Transverse colon (tissue), 4 donors: ENCODE data around the gene C5AR1. TPM values are rescaled to one million over a fixed set of nuclear protein-coding genes. Genes with fewer than 3 reads are reported as not detected.
"Not testable (repeated sequence)": the region's sequence is repeated elsewhere in the genome, so short reads cannot be mapped to it uniquely, and the experiment has no call there.

Experiments
- DNase-seq: peaks from one replicate; pipeline ENCODE4 v3.0.0-alpha.2; 2019
- H3K27ac ChIP-seq, 4 donors: fragments of 200-600 bp; sonication (generic); 2 replicates each; pipeline ENCODE4 v1.5.1; 2016 to 2018; ENCODE audit warnings: inconsistent platforms in 4 of 4
- H3K27me3 ChIP-seq: fragments of 200-600 bp; sonication (generic); 2 replicates; pipeline ENCODE4 v1.5.1; 2017; ENCODE audit warnings: inconsistent platforms
- H3K36me3 ChIP-seq, 4 donors: fragments of 200-600 bp; sonication (generic); 2 replicates each; pipeline ENCODE4 v1.5.1; 2017 to 2019; ENCODE audit warnings: inconsistent platforms in 4 of 4
- H3K4me1 ChIP-seq, 4 donors: fragments of 200-600 bp; sonication (generic); 2 replicates each; pipeline ENCODE4 v1.5.1; 2017 to 2020; ENCODE audit warnings: inconsistent platforms in 4 of 4
- H3K4me3 ChIP-seq, 4 donors: fragments of 200-600 bp; sonication (generic); 1 replicate in 1 of 4; 2 replicates in 3 of 4; pipeline versions ENCODE4 v1.5.1 to v1.6.1; 2017 to 2019; ENCODE audit warnings: inconsistent platforms in 4 of 4
- H3K9me3 ChIP-seq, 2 donors: fragments of 200-600 bp; sonication (generic); 2 replicates each; pipeline ENCODE4 v1.5.1; 2017 to 2019; ENCODE audit warnings: inconsistent platforms in 2 of 2
- CTCF ChIP-seq, 5 experiments: fragments of 200-600 bp in 3 of 5; fragments of 450-650 bp in 2 of 5; sonication (generic) in 3 of 5; IDR thresholded peaks; 1 replicate in 2 of 5; 2 replicates in 3 of 5; pipeline ENCODE4 v1.5.1; 2016 to 2017; ENCODE audit warnings: antibody characterized with exemption in 5 of 5, inconsistent platforms in 3 of 5, mild to moderate bottlenecking in 2 of 5, moderate library complexity in 1 of 5
- EP300 ChIP-seq: sonication (generic); formaldehyde crosslinking; IDR thresholded peaks from one replicate; pipeline ENCODE4 v1.6.1; 2017; ENCODE audit warnings: antibody characterized with exemption, low read depth
- POLR2A ChIP-seq: fragments of 450-650 bp; IDR thresholded peaks from one replicate; pipeline ENCODE4 v1.6.1; 2016; ENCODE audit warnings: antibody characterized with exemption, mild to moderate bottlenecking, moderate library complexity
- POLR2AphosphoS5 ChIP-seq, 3 donors: sonication (generic); formaldehyde crosslinking; IDR thresholded peaks; one replicate each; pipeline ENCODE4 v1.6.1; 2016; ENCODE audit warnings: antibody characterized with exemption in 3 of 3
- WGBS, 2 donors: methylation state at CpG; one replicate each; pipeline ENCODE4 v1.1.5; 2018; ENCODE audit warnings: low coverage in 1 of 2; 5-methylcytosine and 5-hydroxymethylcytosine counted together
- in situ Hi-C, 4 donors: fragments of 200-750 bp; cut with MboI; loops; one replicate each; pipeline versions ENCODE4 v1.15.0 to v1.15.1; 2017; ENCODE audit warnings: low sequenced_read_pairs in 3 of 4, low pct_ligation_motif_present in 1 of 4, low pct_unique_long_range_greater_than_20kb in 1 of 4
- intact Hi-C: fragments of 100-400 bp; cut with DNase I; formaldehyde crosslinking; loops from one replicate; pipeline ENCODE4 v1.15.1; 2023; ENCODE audit warnings: low total_unique reads
- total RNA-seq, 4 donors: library from RNA; depleted of rRNA; stranded (reverse); fragments of >200 nt; gene quantifications; one replicate each; pipeline ENCODE4 v1.1.0, GENCODE V29; 2016

The C5AR1 gene
- total RNA-seq, 4 donors from 2014 or later = 0.60 to 9.0 (median 5.3) TPM

GRCh38 chr19:47331931-47332547 is 22.4 kb downstream of the C5AR1 start, which contains the start of gene C5AR2:
Gene C5AR2, plus strand, starts transcription at chr19:47332175. Its CDS starts 8,625 bp downstream, at chr19:47340800.
- in situ Hi-C loops (no loop called here), intact Hi-C loops (no loop called here)
- Histone ChIP-seq H3K27me3 (no peaks in the 10 kb centered on the region), H3K4me3 (no peak within 1 kb of the TSS), H3K27ac (peak within 1 kb of the TSS; percentile 2 to 74 (median 30)), H3K9me3 (no peaks in the 10 kb centered on the region), H3K36me3 (no peaks in the 10 kb centered on the region), H3K4me1 (no peaks in the 10 kb centered on the region)
- DNase-seq = no peak
- peak; percentile 20 for TF ChIP-seq POLR2A
- no peak for TF ChIP-seq CTCF (IDR thresholded peaks at IDR 0.05)
- WGBS, 2 donors = 44 to 46% methylated on average over 8 to 18 of the region's 18 CpGs

- peak; percentile 43 for DNase-seq
- H3K27me3 ChIP-seq, in situ Hi-C loops, H3K4me1 ChIP-seq, intact Hi-C loops, H3K36me3 ChIP-seq, H3K9me3 ChIP-seq, H3K4me3 ChIP-seq, H3K27ac ChIP-seq: not testable (repeated sequence)
- 74% methylated on average over 18 of the region's 18 CpGs; no CpG with 5 or more reads in 1 of the 2 donors for WGBS, 2 donors
Measured at GRCh38 chr19:47336765-47337718, 27.4 kb downstream of the C5AR1 start.

GRCh38 chr19:47339196-47339880 is 29.7 kb downstream of the C5AR1 start:
- WGBS, 2 donors = 72% methylated on average over 5 to 10 of the region's 10 CpGs
- Histone ChIP-seq H3K27me3 (no peaks in the 10 kb centered on the region), H3K4me1 (no peaks in the 10 kb centered on the region), H3K9me3 (no peaks in the 10 kb centered on the region), H3K27ac (no peak overlapping the region), H3K36me3 (no peaks in the 10 kb centered on the region), H3K4me3 (no peak overlapping the region)
- in situ Hi-C loops = no loop called here
- DNase-seq = no peak
- TF ChIP-seq CTCF (IDR thresholded peaks at IDR 0.05) (no peak), POLR2AphosphoS5 (IDR thresholded peaks at IDR 0.05) (no peak), EP300 (no peak), POLR2A (no peak)
- intact Hi-C loops = no loop called here

- Histone ChIP-seq H3K27ac (no peak overlapping the region), H3K27me3 (no peaks in the 10 kb centered on the region), H3K36me3 (no peaks in the 10 kb centered on the region), H3K9me3 (no peaks in the 10 kb centered on the region), H3K4me1 (no peaks in the 10 kb centered on the region), H3K4me3 (no peak overlapping the region)
- WGBS, 2 donors = 80 to 93% methylated on average over 1 to 29 of the region's 29 CpGs
- DNase-seq = no peak
- in situ Hi-C loops = no loop called here
- intact Hi-C loops = no loop called here
- no peak for TF ChIP-seq CTCF (IDR thresholded peaks at IDR 0.05)
- TF ChIP-seq EP300 = no peak
- no peak for TF ChIP-seq POLR2A
- no peak for TF ChIP-seq POLR2AphosphoS5 (IDR thresholded peaks at IDR 0.05)
Measured at GRCh38 chr19:47340477-47341208, 31.0 kb downstream of the C5AR1 start.
